Duodenal mucosa (tissue), 2 donors: ENCODE results near the gene LAMTOR5.

Experiments
- H3K27ac ChIP-seq: one replicate; pipeline ENCODE4 v1.7.0; 2013; ENCODE audit warnings: low read depth, low read length
- H3K27me3 ChIP-seq, 2 donors: one replicate each; pipeline ENCODE4 v1.7.0; 2013; ENCODE audit warnings: low read length in 2 of 2, control low read depth in 1 of 2; ENCODE audit not compliant: insufficient read depth in 2 of 2, control insufficient read depth in 1 of 2
- H3K36me3 ChIP-seq, 2 donors: one replicate each; pipeline ENCODE4 v1.7.0; 2013; ENCODE audit warnings: low read length in 2 of 2, control low read depth in 1 of 2; ENCODE audit not compliant: insufficient read depth in 2 of 2, control insufficient read depth in 1 of 2
- H3K4me1 ChIP-seq, 2 donors: one replicate each; pipeline ENCODE4 v1.7.0; 2013; ENCODE audit warnings: low read length in 2 of 2, control low read depth in 1 of 2; ENCODE audit not compliant: insufficient read depth in 2 of 2, control insufficient read depth in 1 of 2
- H3K4me3 ChIP-seq, 2 donors: one replicate each; pipeline ENCODE4 v1.7.0; 2013; ENCODE audit warnings: low read length in 2 of 2, low read depth in 1 of 2
- H3K9ac ChIP-seq, 2 donors: one replicate each; pipeline ENCODE4 v1.7.0; 2013; ENCODE audit warnings: low read length in 2 of 2, low read depth in 1 of 2
- H3K9me3 ChIP-seq, 2 donors: one replicate each; pipeline ENCODE4 v1.7.0; 2013; ENCODE audit warnings: low read length in 2 of 2, control low read depth in 1 of 2; ENCODE audit not compliant: control insufficient read depth in 1 of 2

Gene LAMTOR5

GRCh38 chr1:110393286-110393685 lies 14.2 kb downstream of the LAMTOR5 start:
- no peaks in the 10 kb centered on the region for H3K9me3 ChIP-seq
- no peak overlapping the region for H3K27ac ChIP-seq
- peaks cover 28 to 29% of the 10 kb centered on the region in 2 donors for H3K4me1 ChIP-seq
- peaks cover 0 to 3% of the 10 kb centered on the region in 2 donors for H3K36me3 ChIP-seq
- H3K27me3 ChIP-seq: no peaks in the 10 kb centered on the region
- H3K4me3 ChIP-seq: peak overlapping the region in 1 of 2 donors; percentile 11
- H3K9ac ChIP-seq: no peak overlapping the region

DNA sequence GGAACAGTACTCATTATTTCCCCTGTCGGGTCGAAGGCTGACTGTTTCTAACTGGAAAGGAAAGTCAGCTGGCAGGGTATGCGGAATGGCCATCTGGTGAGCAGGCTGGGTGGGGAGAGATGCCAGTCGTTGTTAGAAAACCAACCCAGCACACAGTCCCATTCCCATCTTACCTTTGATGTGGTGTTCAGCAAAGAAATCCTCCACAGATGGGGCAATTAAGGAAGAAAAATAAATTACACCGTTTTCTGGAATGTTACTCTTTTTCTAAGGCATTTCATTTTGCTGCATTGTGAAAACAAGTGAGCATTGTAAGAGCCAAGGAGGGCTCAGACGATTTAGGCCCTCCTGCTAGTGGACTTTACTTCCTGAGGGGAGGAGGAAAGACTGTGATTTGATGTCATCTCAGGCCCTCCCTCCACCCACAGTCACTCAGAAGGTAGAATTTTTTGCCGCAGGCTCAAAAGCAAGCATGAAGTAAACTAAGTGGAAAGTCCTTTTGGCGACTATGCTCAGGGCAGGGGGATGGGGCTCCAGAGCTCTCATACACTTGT lies 16.7 kb downstream of the LAMTOR5 start, which contains the start of gene SLC16A4:
Gene SLC16A4, minus strand, starts transcription at position 335 of the 554 bp plus-strand sequence. CDS start 1,703 bp downstream, outside the sequence.
- Histone ChIP-seq H3K27ac (no peak within 1 kb of the TSS), H3K9me3 (no peaks in the 10 kb centered on the region), H3K4me3 (peak within 1 kb of the TSS; percentile 60 to 63), H3K9ac (peak within 1 kb of the TSS; percentile 45 to 53), H3K4me1 (peaks cover 28 to 29% of the 10 kb centered on the region in 2 donors), H3K27me3 (no peaks in the 10 kb centered on the region), H3K36me3 (peaks cover 0 to 3% of the 10 kb centered on the region in 2 donors)

GRCh38 chr1:110390096-110390495 lies 17.4 kb downstream of the LAMTOR5 start:
- peak overlapping the region; percentile 60 to 63 for H3K4me3 ChIP-seq
- no peaks in the 10 kb centered on the region for H3K9me3 ChIP-seq
- peaks cover 28 to 34% of the 10 kb centered on the region in 2 donors for H3K4me1 ChIP-seq
- H3K9ac ChIP-seq: peak overlapping the region; percentile 20 to 53
- no peaks in the 10 kb centered on the region for H3K27me3 ChIP-seq
- peaks cover 0 to 3% of the 10 kb centered on the region in 2 donors for H3K36me3 ChIP-seq
- H3K27ac ChIP-seq: no peak overlapping the region

- Histone ChIP-seq H3K9me3 (no peaks in the 10 kb centered on the region), H3K9ac (no peak overlapping the region), H3K4me3 (no peak overlapping the region), H3K4me1 (peaks cover 21 to 32% of the 10 kb centered on the region in 2 donors), H3K27ac (no peak overlapping the region), H3K27me3 (no peaks in the 10 kb centered on the region), H3K36me3 (no peaks in the 10 kb centered on the region)
Observed at GRCh38 chr1:110387048-110387754, 20.3 kb downstream of the LAMTOR5 start.

DNA sequence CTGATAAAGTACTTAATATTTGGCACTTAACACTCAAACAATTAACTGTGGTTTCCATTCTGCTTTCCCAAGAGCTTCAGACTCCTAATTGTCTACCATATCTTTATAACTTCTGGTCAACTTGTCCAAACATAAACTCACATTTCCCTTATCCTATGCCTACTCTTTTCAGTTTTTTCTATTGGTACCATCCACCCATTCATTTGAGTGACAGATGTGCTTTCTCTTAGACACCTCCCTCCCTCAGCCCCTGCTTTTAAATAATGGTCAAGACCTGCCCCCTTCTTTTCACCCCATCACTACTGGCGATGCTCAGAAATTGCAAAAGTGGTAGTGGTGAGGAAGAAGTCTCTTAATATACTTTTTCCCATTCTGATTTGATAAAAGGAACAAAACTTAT lies 22.1 kb downstream of the LAMTOR5 start:
- Histone ChIP-seq H3K27me3 (no peaks in the 10 kb centered on the region), H3K27ac (no peak overlapping the region), H3K4me1 (peaks cover 12 to 23% of the 10 kb centered on the region in 2 donors), H3K9me3 (no peaks in the 10 kb centered on the region), H3K9ac (no peak overlapping the region), H3K36me3 (peaks cover 0 to 6% of the 10 kb centered on the region in 2 donors), H3K4me3 (no peak overlapping the region)

GRCh38 chr1:110384581-110385321 lies 22.7 kb downstream of the LAMTOR5 start:
- Histone ChIP-seq H3K9me3 (no peaks in the 10 kb centered on the region), H3K4me1 (peaks cover 11 to 20% of the 10 kb centered on the region in 2 donors), H3K9ac (no peak overlapping the region), H3K27me3 (no peaks in the 10 kb centered on the region), H3K27ac (no peak overlapping the region), H3K4me3 (no peak overlapping the region), H3K36me3 (peaks cover 0 to 6% of the 10 kb centered on the region in 2 donors)

GRCh38 chr1:110383251-110383990 lies 24.1 kb downstream of the LAMTOR5 start:
- H3K27me3 ChIP-seq: no peaks in the 10 kb centered on the region
- H3K4me3 ChIP-seq: no peak overlapping the region
- no peak overlapping the region for H3K27ac ChIP-seq
- H3K9ac ChIP-seq: no peak overlapping the region
- peaks cover 3 to 7% of the 10 kb centered on the region in 2 donors for H3K36me3 ChIP-seq
- H3K9me3 ChIP-seq: no peaks in the 10 kb centered on the region
- peaks cover 9 to 20% of the 10 kb centered on the region in 2 donors for H3K4me1 ChIP-seq

- no peak overlapping the region for H3K4me3 ChIP-seq
- H3K27ac ChIP-seq: no peak overlapping the region
- H3K36me3 ChIP-seq: peaks cover 14 to 23% of the 10 kb centered on the region in 2 donors
Observed at GRCh38 chr1:110380672-110381283, 26.7 kb downstream of the LAMTOR5 start.

DNA sequence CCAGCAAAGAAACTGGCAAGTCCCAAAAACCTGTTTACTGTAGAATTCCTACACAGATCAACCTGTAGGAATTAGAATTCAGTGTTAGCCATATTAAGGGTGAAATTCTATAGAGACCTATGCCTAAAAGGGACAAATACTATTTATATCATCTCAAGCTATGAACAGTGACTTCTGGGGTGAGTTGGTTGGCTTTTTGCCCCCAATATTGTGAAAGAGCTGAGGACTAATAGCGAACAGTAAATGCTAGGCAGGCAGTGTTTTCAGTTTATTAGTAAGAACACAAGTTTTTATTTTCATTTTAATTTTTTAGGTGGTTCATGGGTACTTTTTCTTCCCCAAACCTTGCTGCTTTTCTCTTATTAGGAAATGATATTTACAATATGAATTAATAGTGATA lies 32.0 kb downstream of the LAMTOR5 start:
- Histone ChIP-seq H3K9me3 (no peaks in the 10 kb centered on the region), H3K27ac (no peak overlapping the region), H3K27me3 (no peaks in the 10 kb centered on the region), H3K36me3 (peaks cover 24 to 52% of the 10 kb centered on the region in 2 donors), H3K4me3 (no peak overlapping the region), H3K9ac (no peak overlapping the region), H3K4me1 (no peaks in the 10 kb centered on the region)

More at GRCh38 chr1:110380672-110381283, 26.7 kb downstream of the LAMTOR5 start:
- Histone ChIP-seq H3K27me3 (no peaks in the 10 kb centered on the region), H3K9ac (no peak overlapping the region), H3K9me3 (no peaks in the 10 kb centered on the region), H3K4me1 (peaks cover 9 to 20% of the 10 kb centered on the region in 2 donors)
